Activated naive CD4-positive, alpha-beta T cell (primary cell): ENCODE results near the gene TBC1D5.
"Not testable (repeated sequence)": the region's sequence is repeated elsewhere in the genome, so short reads cannot be mapped to it uniquely, and the experiment has no call there.

Source experiments
- DNase-seq, 4 experiments: peaks; one replicate each; lab custom pipeline; 2025; lab: John Stamatoyannopoulos, UW

The TBC1D5 gene

GRCh38 chr3:17546500-17547255 lies 195.8 kb downstream of the TBC1D5 start:
- no peak for DNase-seq

GRCh38 chr3:17544632-17545031 lies 197.8 kb downstream of the TBC1D5 start:
- no peak for DNase-seq

DNA sequence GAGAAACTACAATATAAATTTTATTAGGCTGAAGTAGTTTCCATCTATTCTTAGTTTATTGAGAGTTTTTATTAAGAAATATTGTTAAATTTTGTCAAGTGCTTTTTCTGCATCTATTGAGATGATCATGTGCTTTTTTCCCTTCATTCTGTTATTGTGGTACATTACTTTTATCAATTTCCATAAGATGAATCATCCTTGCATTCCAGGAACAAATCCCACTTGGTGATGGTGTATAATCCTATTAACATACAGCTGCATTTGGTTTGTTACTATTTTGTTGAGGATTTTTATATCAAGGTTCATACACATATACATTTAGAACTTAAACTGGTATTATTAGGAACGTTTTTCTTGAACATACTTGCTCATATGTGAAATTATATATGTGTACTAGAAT lies 199.8 kb downstream of the TBC1D5 start:
- DNase-seq = no peak

GRCh38 chr3:17539436-17539835 lies 203.0 kb downstream of the TBC1D5 start:
- DNase-seq = no peak

DNA sequence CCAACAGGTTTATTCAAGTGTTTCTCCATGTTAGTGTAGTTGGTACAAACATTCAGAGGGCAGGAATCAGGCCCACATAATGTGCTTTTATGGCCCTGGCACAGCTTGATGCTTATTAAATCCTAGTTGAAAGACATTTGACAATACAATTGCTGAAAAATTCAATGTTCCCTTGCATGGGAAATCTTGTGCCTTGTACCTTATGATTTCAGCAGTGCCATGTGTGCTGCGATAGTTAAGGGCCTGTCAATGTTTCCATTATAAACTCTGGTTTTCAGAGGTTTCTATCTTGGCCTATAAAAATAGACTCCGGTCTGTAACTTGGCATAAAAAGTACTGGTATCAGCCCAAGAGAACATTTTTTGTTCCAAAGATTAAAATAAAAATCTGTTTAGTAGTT lies 207.2 kb downstream of the TBC1D5 start:
- no peak for DNase-seq

DNA sequence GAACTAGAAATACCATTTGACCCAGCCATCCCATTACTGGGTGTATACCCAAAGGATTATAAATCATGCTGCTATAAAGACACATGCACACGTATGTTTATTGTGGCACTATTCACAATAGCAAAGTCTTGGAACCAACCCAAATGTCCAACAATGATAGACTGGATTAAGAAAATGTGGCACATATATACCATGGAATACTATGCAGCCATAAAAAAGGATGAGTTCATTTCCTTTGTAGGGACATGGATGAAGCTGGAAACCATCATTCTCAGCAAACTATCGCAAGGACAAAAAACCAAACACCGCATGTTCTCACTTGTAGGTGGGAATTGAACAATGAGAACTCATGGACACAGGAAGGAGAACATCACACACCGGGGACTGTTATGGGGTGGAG lies 210.0 kb downstream of the TBC1D5 start:
- not testable (repeated sequence) for DNase-seq

DNA sequence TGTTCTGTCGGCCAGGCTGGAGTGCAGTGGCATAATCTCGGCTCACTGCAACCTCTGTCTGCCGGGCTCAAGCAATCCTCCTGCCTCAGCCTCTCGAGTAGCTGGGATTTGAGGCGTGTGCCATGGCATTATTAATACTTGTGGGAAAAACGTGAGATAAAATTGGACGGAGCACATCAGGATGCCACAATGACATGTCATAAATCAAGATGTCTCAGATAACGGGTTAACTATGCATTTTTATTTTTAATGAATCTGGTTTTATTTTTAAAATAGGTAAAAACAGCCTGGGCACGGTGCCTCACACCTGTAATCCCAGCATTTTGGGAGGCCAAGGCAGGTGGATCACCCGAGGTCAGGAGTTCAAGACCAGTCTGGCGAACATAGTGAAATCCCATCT lies 212.8 kb downstream of the TBC1D5 start:
- DNase-seq = no peak

GRCh38 chr3:17518189-17519059 lies 224.0 kb downstream of the TBC1D5 start:
- DNase-seq = no peak

DNA sequence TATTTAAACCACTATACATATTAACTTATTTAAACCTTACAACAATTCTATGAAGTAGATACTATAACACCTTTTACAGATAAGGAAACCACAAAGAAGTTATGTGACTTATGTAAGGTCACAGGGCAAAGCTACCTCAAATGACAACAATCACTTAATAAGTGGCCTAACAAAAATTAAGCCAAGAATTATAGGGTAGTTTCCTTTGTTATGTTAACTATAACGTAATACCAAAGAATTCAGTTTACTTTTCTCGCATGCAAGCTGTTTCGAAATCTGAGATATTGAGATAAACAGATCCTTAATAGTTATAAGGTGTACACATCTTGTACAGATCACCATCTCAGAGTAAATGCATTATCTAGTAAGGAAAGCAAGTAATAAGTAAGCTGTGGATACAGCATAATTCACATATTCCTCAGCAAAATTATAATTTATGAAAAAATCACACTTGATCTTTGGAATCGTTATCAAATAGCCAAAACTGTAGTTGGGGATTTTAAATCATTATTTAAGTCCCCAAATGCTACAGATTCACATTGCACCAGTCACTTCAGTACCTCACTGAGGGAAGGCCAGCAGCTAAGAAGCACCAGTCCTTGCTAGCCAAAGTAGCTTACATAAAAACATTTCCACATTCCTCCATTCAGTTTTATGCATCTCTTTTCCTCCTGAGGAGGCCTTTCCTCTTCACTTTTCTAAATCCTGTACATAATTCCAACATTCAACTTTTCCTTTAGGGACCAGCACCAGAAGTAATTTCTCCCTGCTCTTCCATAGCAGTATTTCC lies 226.8 kb downstream of the TBC1D5 start:
- no peak for DNase-seq

- DNase-seq = no peak
Measured at GRCh38 chr3:17514597-17514996, 227.8 kb downstream of the TBC1D5 start.

DNA sequence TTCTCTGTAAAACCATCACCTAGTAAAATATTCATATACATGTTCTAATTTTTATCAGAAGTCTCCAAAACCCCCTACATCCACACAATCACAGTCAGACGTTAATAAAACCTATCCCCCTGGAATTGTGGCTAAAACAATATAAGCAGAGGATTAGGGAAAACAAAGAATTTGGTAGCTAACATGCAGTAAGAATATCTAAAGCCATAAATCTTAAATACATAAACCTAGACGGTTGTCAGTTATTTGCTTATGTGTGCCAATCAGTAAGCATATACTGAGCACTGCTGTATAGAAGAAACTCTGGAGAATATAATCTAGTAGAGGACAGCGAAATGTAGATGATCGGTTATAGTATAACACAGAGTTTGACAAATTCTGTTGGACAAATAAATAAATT lies 232.2 kb downstream of the TBC1D5 start:
- no peak for DNase-seq

DNA sequence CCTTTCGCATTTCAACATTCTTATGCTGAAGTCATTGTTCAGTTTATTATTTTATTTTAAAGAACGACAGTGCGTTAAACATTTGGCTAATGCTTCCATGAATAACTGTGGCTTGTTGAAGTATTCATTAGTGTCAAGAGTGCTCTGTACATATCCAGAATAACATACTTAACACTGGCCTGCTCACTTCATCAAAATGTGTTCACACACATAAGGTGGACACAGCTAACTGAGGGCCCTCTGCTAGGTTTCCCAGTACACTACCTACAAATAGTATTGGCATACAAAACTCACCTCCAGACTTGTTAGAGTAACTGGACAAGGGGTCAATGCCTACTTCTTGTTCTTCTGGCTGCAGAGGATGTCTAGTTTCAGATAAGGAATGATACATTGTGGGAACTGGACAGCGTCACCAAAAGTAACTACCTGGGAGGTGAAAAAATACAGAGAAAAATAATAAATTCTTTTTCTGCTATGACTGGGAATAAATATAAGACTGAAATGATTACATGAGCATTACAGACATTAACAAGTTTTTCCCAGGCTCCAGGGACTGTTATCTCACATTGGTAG lies 234.2 kb downstream of the TBC1D5 start:
- DNase-seq = no peak

DNA sequence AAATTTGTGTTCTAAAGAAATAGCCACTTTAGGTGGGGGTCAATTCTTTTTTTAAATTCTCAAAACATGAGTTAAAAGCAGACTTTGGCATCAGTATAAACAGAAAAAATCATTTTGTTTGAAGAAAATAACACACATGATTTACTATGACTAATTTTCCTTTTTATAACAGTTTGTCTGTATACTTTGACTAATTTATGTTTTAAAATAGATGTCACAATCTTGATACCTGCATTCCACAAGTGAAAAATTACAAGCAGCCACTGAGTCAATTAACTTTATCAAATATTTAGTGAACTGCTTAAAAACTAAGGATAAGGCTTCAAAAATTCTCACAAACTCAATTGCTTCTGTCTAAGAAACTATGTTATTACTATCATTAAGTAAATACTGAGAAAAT lies 235.0 kb downstream of the TBC1D5 start:
- DNase-seq = no peak

GRCh38 chr3:17505856-17506255 lies 236.6 kb downstream of the TBC1D5 start:
- DNase-seq = no peak

DNA sequence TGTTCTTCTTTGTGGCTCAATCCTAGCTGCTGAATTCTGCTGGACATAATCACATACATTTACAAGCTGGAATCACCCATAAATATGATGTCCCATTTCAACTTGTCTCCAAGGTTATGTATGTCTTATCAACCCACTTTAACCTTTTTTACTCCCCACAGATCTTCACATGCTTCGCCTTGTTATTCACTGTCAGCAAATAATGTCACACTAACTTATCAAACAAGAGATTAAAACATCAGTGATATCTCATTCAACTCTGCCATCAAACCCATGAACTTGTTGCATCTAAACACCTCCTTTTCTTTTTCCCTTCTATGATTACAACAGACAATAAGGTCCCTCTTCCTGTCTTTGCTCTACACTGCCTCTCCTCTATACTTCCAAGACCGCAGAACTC lies 240.7 kb downstream of the TBC1D5 start:
- no peak for DNase-seq

DNA sequence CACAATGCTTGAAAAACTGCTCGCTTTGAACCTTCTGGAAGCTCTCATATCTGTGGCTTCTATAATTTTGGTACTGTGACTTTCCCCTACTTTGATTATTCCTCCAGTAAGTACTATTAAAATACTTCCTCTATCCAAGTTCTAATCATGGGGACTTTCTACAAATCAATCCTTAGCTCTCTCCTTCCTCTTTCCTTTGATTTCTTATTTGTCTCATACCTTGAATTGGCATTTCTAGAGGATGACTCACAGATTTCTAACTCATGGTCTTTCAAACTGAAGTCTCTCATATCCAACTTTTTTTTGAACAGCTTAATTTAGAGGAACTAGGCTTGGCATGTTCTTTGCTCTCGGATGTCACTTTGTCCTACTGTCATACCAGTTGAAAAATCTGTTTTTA lies 241.8 kb downstream of the TBC1D5 start:
- no peak for DNase-seq

GRCh38 chr3:17494117-17494809 lies 248.2 kb downstream of the TBC1D5 start:
- DNase-seq = no peak

- no peak for DNase-seq
Measured at GRCh38 chr3:17491601-17492000, 250.8 kb downstream of the TBC1D5 start.

- DNase-seq = not testable (repeated sequence)
Measured at GRCh38 chr3:17491190-17491589, 251.2 kb downstream of the TBC1D5 start.

DNA sequence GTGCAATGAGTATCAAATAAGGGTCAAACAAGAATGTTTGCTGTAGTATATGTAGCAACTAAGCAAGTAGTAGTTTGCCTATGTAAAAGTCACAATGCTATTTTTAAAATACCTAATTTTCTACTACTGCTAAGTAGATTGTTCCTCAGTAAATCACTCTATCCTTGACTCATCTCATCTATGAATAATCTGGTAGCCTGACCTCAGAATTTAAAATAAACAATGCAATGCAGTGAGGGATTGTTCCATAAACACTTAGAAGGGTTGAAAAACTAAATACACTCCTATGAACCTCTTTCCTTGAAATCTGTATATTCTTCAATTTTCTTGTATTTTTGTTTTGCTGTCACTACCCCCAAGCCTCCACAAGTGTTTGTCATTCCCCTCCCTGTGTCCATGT lies 253.3 kb downstream of the TBC1D5 start:
- no peak for DNase-seq

DNA sequence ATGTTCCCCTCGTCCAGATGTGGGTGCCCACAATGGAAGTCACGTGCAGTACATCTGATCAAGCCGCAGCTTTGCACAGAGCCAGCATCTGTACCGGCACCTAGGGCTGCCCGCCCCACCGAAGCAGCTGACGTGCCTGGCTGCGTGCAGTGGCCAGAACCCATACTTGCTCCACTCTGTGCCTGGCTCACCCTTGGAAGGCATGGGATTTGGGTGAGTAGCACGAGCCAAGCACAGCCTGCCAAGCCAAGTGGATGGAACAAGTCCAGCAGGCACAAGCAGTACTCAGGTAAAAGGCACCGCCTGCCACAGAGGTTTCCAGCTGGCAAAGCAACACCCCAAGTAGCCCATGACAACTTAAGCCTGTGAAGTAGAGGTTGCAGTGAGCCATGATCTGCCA lies 261.3 kb downstream of the TBC1D5 start:
- no peak for DNase-seq
